HepG2 (cell line): Measurements from ENCODE around the gene COA3. TPM values are rescaled to one million over a fixed set of nuclear protein-coding genes. Genes with fewer than 3 reads are reported as not detected.
A peak's percentile ranks its signal among the peaks of the same experiment; 100 is the strongest.

Experiments
- AGO1 ChIP-seq: fragments of 200-400 bp; formaldehyde crosslinking; IDR thresholded peaks from 2 replicates; pipeline ENCODE4 v1.6.1; 2017; ENCODE audit warnings: mild to moderate bottlenecking, low read depth, low read length, moderate library complexity; ENCODE audit not compliant: poor library complexity, severe bottlenecking
- AGO2 ChIP-seq: fragments of 200-400 bp; formaldehyde crosslinking; optimal IDR thresholded peaks from 2 replicates; pipeline ENCODE3; 2017; ENCODE audit warnings: mild to moderate bottlenecking, low read depth, low read length, moderate library complexity
- FLYWCH1 ChIP-seq: sonication (generic); formaldehyde crosslinking; IDR thresholded peaks from 2 replicates; pipeline ENCODE4 v1.8.1; 2023; ENCODE audit warnings: mild to moderate bottlenecking, missing genetic modification reagents
- HNRNPLL ChIP-seq: fragments of 200-400 bp; formaldehyde crosslinking; IDR thresholded peaks from 2 replicates; pipeline ENCODE4 v1.6.1; 2017; ENCODE audit warnings: mild to moderate bottlenecking, low read depth, low read length; ENCODE audit not compliant: poor library complexity, severe bottlenecking
- NRL ChIP-seq: sonication (generic); formaldehyde crosslinking; IDR thresholded peaks from 2 replicates; pipeline ENCODE4 v1.5.0; 2020; ENCODE audit warnings: missing genetic modification reagents, mild to moderate bottlenecking, moderate library complexity, borderline replicate concordance
- POLR2A ChIP-seq, 2 experiments: IDR thresholded peaks; 2 replicates each; pipeline ENCODE4 v1.6.1; 2011; ENCODE audit warnings: low read depth in 2 of 2, low read length in 2 of 2, mild to moderate bottlenecking in 1 of 2, moderate library complexity in 1 of 2; ENCODE audit not compliant: insufficient read depth in 1 of 2
- RAD21 ChIP-seq: fragments of 450-650 bp; formaldehyde crosslinking; IDR thresholded peaks from 2 replicates; pipeline ENCODE4 v1.5.0; 2020; ENCODE audit warnings: mild to moderate bottlenecking
- ZC3H13 ChIP-seq: sonication (generic); formaldehyde crosslinking; IDR thresholded peaks from 2 replicates; pipeline ENCODE4 v1.8.1; 2023; ENCODE audit warnings: mild to moderate bottlenecking, missing genetic modification reagents, moderate library complexity
- ZNF446 ChIP-seq: sonication (generic); formaldehyde crosslinking; IDR thresholded peaks from 2 replicates; pipeline ENCODE4 v1.5.0; 2020; ENCODE audit warnings: mild to moderate bottlenecking, missing genetic modification reagents
- polyA plus RNA-seq, 8 experiments: library from polyadenylated mRNA; depleted of rRNA in 3 of 8; stranded (reverse) in 7 of 8; unstranded in 1 of 8; fragments of >200 nt; fragmentation: Illumina TruSeq in 4 of 8; extraction: Trizol in 4 of 8; gene quantifications; 2 replicates each; pipeline versions ENCODE4 v1.2.1 to v1.2.3, GENCODE V29; 2011 to 2016; ENCODE audit warnings: low read depth in 4 of 8, missing spikeins in 1 of 8, mixed read lengths in 1 of 8; ENCODE audit not compliant: insufficient read depth in 1 of 8
- total RNA-seq, 5 experiments: library from RNA; depleted of rRNA; stranded (reverse); fragments of >200 nt; fragmentation: Illumina TruSeq; extraction: Trizol; gene quantifications; 2 replicates each; pipeline ENCODE4 v1.2.3, GENCODE V29; 2016; ENCODE audit warnings: low read depth in 1 of 5
- TF ChIP-seq, protein P1 (sequence below): sonication (generic); formaldehyde crosslinking; IDR thresholded peaks from 2 replicates; pipeline ENCODE4 v1.5.1; 2020; ENCODE audit warnings: mild to moderate bottlenecking, missing genetic modification reagents, moderate library complexity
- TF ChIP-seq, protein P2 (sequence below): sonication (generic); formaldehyde crosslinking; IDR thresholded peaks from 2 replicates; pipeline ENCODE4 v1.4.0; 2020; ENCODE audit warnings: missing genetic modification reagents
- TF ChIP-seq, protein P3 (sequence below): IDR thresholded peaks from 2 replicates; pipeline ENCODE4 v1.6.1; 2012; ENCODE audit warnings: low read depth, low read length, improper control_type of control experiment
- TF ChIP-seq, protein P4 (sequence below): sonication (generic); formaldehyde crosslinking; IDR thresholded peaks from 2 replicates; pipeline ENCODE4 v1.5.0; 2020; ENCODE audit warnings: mild to moderate bottlenecking, missing genetic modification reagents, moderate library complexity
- TF ChIP-seq, protein P5 (sequence below), 2 experiments: sonication (generic) in 1 of 2; formaldehyde crosslinking in 1 of 2; IDR thresholded peaks; 2 replicates each; pipeline versions ENCODE4 v1.4.0 to v1.6.1; 2018 to 2020; ENCODE audit warnings: missing genetic modification reagents in 2 of 2, borderline replicate concordance in 1 of 2, low read depth in 1 of 2, mild to moderate bottlenecking in 1 of 2, missing biosample characterization in 1 of 2

COA3 gene
- total and polyA plus RNA-seq, 2 of the 13 experiments (the other 11 are each of a cell fraction or from before 2014, with no cell fraction given), result 133 to 202 TPM

DNA sequence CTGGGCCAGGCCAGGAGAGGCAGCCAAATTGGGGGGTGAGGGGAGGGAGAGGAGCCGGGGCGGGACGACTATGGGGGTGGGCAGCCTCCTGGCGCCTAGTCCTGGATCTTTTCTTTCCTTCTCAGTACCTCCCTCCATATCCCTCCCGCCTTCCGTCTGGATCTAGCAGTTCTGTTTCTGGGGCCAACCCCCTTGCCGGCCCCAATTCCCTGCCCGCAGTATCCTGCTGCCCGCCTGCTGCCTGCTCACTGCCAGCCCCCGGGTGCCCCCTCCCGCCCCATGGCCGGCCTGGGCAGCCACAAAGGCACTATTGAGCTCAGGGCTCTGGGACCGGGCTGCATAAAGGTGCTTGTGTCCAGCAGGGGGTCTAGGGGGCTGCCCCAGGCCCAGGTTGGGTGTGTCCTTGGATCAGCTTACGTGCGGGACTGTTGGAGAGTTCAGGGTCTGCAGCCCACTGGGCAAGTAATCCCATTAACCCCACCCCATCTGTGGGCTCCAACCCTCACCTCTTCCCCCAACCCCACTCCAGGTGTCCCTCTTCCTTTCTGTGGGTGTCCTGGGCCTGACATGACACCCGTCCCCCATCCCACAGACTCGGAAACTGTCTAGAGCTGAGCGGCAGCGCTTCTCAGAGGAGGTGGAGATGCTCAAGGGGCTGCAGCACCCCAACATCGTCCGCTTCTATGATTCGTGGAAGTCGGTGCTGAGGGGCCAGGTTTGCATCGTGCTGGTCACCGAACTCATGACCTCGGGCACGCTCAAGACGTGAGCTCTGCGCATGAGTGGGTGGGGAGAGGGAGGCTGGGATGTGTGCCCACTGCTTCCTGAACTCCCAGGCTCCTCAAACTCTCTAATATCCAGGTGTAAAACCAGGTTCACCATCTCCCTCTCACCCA lies 16.1 kb downstream of the COA3 start (continued):
- TF ChIP-seq, protein P1, sequence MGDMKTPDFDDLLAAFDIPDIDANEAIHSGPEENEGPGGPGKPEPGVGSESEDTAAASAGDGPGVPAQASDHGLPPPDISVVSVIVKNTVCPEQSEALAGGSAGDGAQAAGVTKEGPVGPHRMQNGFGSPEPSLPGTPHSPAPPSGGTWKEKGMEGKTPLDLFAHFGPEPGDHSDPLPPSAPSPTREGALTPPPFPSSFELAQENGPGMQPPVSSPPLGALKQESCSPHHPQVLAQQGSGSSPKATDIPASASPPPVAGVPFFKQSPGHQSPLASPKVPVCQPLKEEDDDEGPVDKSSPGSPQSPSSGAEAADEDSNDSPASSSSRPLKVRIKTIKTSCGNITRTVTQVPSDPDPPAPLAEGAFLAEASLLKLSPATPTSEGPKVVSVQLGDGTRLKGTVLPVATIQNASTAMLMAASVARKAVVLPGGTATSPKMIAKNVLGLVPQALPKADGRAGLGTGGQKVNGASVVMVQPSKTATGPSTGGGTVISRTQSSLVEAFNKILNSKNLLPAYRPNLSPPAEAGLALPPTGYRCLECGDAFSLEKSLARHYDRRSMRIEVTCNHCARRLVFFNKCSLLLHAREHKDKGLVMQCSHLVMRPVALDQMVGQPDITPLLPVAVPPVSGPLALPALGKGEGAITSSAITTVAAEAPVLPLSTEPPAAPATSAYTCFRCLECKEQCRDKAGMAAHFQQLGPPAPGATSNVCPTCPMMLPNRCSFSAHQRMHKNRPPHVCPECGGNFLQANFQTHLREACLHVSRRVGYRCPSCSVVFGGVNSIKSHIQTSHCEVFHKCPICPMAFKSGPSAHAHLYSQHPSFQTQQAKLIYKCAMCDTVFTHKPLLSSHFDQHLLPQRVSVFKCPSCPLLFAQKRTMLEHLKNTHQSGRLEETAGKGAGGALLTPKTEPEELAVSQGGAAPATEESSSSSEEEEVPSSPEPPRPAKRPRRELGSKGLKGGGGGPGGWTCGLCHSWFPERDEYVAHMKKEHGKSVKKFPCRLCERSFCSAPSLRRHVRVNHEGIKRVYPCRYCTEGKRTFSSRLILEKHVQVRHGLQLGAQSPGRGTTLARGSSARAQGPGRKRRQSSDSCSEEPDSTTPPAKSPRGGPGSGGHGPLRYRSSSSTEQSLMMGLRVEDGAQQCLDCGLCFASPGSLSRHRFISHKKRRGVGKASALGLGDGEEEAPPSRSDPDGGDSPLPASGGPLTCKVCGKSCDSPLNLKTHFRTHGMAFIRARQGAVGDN (CRISPR knock-in tag), result peak; percentile 40
- TF ChIP-seq ZC3H13 (CRISPR knock-in tag) (peak; percentile 64; the same call in 1 of the 2 replicates), NRL (CRISPR knock-in tag) (peak; percentile 54; the same call in 1 of the 2 replicates), POLR2A (IDR thresholded peaks at IDR 0.05; ENCODE audit: insufficient read depth in 1 of 2, low read depth in 2 of 2, low read length in 2 of 2) (peak in 1 of 2 experiments; percentile 16; a peak in 2 of 4 replicates), AGO1 (peak; percentile 66), ZNF446 (0 out of 2 replicates have a peak, but pooled peaks have one; percentile 54), HNRNPLL (peak; percentile 32), RAD21 (peak; percentile 20; the same call in 1 of the 2 replicates), FLYWCH1 (CRISPR knock-in tag) (no peak), AGO2 (peak; percentile 78)
- TF ChIP-seq, protein P2, sequence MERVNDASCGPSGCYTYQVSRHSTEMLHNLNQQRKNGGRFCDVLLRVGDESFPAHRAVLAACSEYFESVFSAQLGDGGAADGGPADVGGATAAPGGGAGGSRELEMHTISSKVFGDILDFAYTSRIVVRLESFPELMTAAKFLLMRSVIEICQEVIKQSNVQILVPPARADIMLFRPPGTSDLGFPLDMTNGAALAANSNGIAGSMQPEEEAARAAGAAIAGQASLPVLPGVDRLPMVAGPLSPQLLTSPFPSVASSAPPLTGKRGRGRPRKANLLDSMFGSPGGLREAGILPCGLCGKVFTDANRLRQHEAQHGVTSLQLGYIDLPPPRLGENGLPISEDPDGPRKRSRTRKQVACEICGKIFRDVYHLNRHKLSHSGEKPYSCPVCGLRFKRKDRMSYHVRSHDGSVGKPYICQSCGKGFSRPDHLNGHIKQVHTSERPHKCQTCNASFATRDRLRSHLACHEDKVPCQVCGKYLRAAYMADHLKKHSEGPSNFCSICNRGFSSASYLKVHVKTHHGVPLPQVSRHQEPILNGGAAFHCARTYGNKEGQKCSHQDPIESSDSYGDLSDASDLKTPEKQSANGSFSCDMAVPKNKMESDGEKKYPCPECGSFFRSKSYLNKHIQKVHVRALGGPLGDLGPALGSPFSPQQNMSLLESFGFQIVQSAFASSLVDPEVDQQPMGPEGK (CRISPR knock-in tag), result peak; percentile 90
- TF ChIP-seq, protein P3, sequence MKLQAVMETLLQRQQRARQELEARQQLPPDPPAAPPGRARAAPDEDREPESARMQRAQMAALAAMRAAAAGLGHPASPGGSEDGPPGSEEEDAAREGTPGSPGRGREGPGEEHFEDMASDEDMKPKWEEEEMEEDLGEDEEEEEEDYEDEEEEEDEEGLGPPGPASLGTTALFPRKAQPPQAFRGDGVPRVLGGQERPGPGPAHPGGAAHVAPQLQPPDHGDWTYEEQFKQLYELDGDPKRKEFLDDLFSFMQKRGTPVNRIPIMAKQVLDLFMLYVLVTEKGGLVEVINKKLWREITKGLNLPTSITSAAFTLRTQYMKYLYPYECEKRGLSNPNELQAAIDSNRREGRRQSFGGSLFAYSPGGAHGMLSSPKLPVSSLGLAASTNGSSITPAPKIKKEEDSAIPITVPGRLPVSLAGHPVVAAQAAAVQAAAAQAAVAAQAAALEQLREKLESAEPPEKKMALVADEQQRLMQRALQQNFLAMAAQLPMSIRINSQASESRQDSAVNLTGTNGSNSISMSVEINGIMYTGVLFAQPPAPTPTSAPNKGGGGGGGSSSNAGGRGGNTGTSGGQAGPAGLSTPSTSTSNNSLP, result no peak
- TF ChIP-seq, protein P4, sequence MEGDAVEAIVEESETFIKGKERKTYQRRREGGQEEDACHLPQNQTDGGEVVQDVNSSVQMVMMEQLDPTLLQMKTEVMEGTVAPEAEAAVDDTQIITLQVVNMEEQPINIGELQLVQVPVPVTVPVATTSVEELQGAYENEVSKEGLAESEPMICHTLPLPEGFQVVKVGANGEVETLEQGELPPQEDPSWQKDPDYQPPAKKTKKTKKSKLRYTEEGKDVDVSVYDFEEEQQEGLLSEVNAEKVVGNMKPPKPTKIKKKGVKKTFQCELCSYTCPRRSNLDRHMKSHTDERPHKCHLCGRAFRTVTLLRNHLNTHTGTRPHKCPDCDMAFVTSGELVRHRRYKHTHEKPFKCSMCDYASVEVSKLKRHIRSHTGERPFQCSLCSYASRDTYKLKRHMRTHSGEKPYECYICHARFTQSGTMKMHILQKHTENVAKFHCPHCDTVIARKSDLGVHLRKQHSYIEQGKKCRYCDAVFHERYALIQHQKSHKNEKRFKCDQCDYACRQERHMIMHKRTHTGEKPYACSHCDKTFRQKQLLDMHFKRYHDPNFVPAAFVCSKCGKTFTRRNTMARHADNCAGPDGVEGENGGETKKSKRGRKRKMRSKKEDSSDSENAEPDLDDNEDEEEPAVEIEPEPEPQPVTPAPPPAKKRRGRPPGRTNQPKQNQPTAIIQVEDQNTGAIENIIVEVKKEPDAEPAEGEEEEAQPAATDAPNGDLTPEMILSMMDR (CRISPR knock-in tag), result peak; percentile 34; the same call in 1 of the 2 replicates
- TF ChIP-seq, protein P5, sequence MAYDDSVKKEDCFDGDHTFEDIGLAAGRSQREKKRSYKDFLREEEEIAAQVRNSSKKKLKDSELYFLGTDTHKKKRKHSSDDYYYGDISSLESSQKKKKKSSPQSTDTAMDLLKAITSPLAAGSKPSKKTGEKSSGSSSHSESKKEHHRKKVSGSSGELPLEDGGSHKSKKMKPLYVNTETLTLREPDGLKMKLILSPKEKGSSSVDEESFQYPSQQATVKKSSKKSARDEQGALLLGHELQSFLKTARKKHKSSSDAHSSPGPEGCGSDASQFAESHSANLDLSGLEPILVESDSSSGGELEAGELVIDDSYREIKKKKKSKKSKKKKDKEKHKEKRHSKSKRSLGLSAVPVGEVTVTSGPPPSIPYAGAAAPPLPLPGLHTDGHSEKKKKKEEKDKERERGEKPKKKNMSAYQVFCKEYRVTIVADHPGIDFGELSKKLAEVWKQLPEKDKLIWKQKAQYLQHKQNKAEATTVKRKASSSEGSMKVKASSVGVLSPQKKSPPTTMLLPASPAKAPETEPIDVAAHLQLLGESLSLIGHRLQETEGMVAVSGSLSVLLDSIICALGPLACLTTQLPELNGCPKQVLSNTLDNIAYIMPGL (CRISPR knock-in tag; IDR thresholded peaks at IDR 0.05; ENCODE audit: borderline replicate concordance in 1 of 2, low read depth in 1 of 2), result no peak
